Activated naive CD8-positive, alpha-beta T cell treated with anti-CD3 and anti-CD28 coated beads, Interleukin-2, amount 10 ng/mL, durations not matched to agents 7 days and 5 days (primary cell): ENCODE results near the gene ANKRD13C. TPM values are rescaled to one million over a fixed set of nuclear protein-coding genes. Genes with fewer than 3 reads are reported as not detected.

Source experiments
- ATAC-seq: fragments of 150-1000 bp; cut with Tn5 transposase; one replicate; pipeline ENCODE4 v1.10.0; 2021; ENCODE audit warnings: low read depth, moderate library complexity
- POLR2A ChIA-PET: fragments of 350-600 bp; sonication (Branson Sonifier 250); formaldehyde crosslinking; loops from one replicate; lab custom pipeline; 2021; ENCODE audit warnings: antibody characterized with exemption; lab: Charles Lee
- DNase-seq: peaks from one replicate; pipeline ENCODE4 v3.0.0; 2021
- H3K27ac Mint-ChIP-seq: one replicate; pipeline ENCODE4 v1.8.0; 2022; ENCODE audit warnings: mild to moderate bottlenecking, mixed read lengths
- H3K27me3 Mint-ChIP-seq: one replicate; pipeline ENCODE4 v1.8.0; 2022; ENCODE audit warnings: mild to moderate bottlenecking, moderate library complexity, mixed read lengths
- H3K36me3 Mint-ChIP-seq: one replicate; pipeline ENCODE4 v1.8.0; 2021; ENCODE audit warnings: mild to moderate bottlenecking, mixed read lengths
- H3K4me1 Mint-ChIP-seq: one replicate; pipeline ENCODE4 v1.8.0; 2021; ENCODE audit warnings: mixed read lengths
- H3K4me3 Mint-ChIP-seq: one replicate; pipeline ENCODE4 v1.8.0; 2022; ENCODE audit warnings: mild to moderate bottlenecking, moderate library complexity, mixed read lengths
- H3K9me3 Mint-ChIP-seq: one replicate; pipeline ENCODE4 v1.8.0; 2021; ENCODE audit warnings: mixed read lengths
- total RNA-seq, 2 experiments: library from RNA; stranded (reverse); gene quantifications; one replicate each; pipeline ENCODE4 v1.2.3, GENCODE V29; 2021

ANKRD13C gene
- total RNA-seq = 10 to 100 TPM; 25.9 to 28.1 TPM

GRCh38 chr1:70354332-70355110 is at the start of gene ANKRD13C:
Gene ANKRD13C (minus strand): TSS chr1:70354722. CDS start chr1:70354408, 314 bp downstream.
- no peaks in the 10 kb centered on the region for H3K27me3 Mint-ChIP-seq
- peak; percentile 90 for DNase-seq
- H3K36me3 Mint-ChIP-seq = peaks cover 15% of the 10 kb centered on the region
- POLR2A ChIA-PET = interaction anchor here (0.6 to 3.3 kb wide), 8 partner anchors 9 to 148 kb away, joined by 3 to 64 read pairs (median 4); partner anchors contain the start of genes CTH, LRRC40 and SRSF11
- H3K4me3 Mint-ChIP-seq = peak within 1 kb of the TSS; percentile 93
- H3K4me1 Mint-ChIP-seq = peaks cover 30% of the 10 kb centered on the region
- ATAC-seq = peak; percentile 90
- peak within 1 kb of the TSS; percentile 97 for H3K27ac Mint-ChIP-seq
- H3K9me3 Mint-ChIP-seq = no peaks in the 10 kb centered on the region

GRCh38 chr1:70403759-70404158 is 49.2 kb upstream of the ANKRD13C start:
- peaks cover 19% of the 10 kb centered on the region for H3K27me3 Mint-ChIP-seq
- H3K4me3 Mint-ChIP-seq = no peak overlapping the region
- DNase-seq (no peak), ATAC-seq (no peak)
- peaks cover 3% of the 10 kb centered on the region for H3K4me1 Mint-ChIP-seq
- no peaks in the 10 kb centered on the region for H3K36me3 Mint-ChIP-seq
- no peaks in the 10 kb centered on the region for H3K9me3 Mint-ChIP-seq
- no peak overlapping the region for H3K27ac Mint-ChIP-seq
- POLR2A ChIA-PET = no interaction called here

- ATAC-seq (no peak), DNase-seq (no peak)
- no peaks in the 10 kb centered on the region for H3K9me3 Mint-ChIP-seq
- H3K4me1 Mint-ChIP-seq = peaks cover 3% of the 10 kb centered on the region
- H3K27me3 Mint-ChIP-seq = peaks cover 17% of the 10 kb centered on the region
- no peak overlapping the region for H3K27ac Mint-ChIP-seq
- POLR2A ChIA-PET = no interaction called here
- no peak overlapping the region for H3K4me3 Mint-ChIP-seq
- H3K36me3 Mint-ChIP-seq = no peaks in the 10 kb centered on the region
Observed at GRCh38 chr1:70401974-70402373, 47.5 kb upstream of the ANKRD13C start.

- Mint-ChIP-seq H3K9me3 (no peaks in the 10 kb centered on the region), H3K4me3 (no peak overlapping the region), H3K4me1 (peaks cover 3% of the 10 kb centered on the region), H3K36me3 (no peaks in the 10 kb centered on the region), H3K27me3 (peaks cover 9% of the 10 kb centered on the region), H3K27ac (no peak overlapping the region)
- POLR2A ChIA-PET = no interaction called here
- DNase-seq (no peak), ATAC-seq (no peak)
Observed at GRCh38 chr1:70400335-70400734, 45.8 kb upstream of the ANKRD13C start.

- Mint-ChIP-seq H3K9me3 (no peaks in the 10 kb centered on the region), H3K4me3 (no peak overlapping the region), H3K4me1 (no peaks in the 10 kb centered on the region), H3K36me3 (no peaks in the 10 kb centered on the region), H3K27me3 (peaks cover 6% of the 10 kb centered on the region), H3K27ac (no peak overlapping the region)
- DNase-seq (no peak), ATAC-seq (no peak)
- POLR2A ChIA-PET = no interaction called here
Observed at GRCh38 chr1:70397013-70397412, 42.5 kb upstream of the ANKRD13C start.

GRCh38 chr1:70396607-70397006 is 42.1 kb upstream of the ANKRD13C start:
- Mint-ChIP-seq H3K9me3 (no peaks in the 10 kb centered on the region), H3K27ac (no peak overlapping the region), H3K4me1 (no peaks in the 10 kb centered on the region), H3K27me3 (peaks cover 6% of the 10 kb centered on the region), H3K4me3 (no peak overlapping the region), H3K36me3 (no peaks in the 10 kb centered on the region)
- ATAC-seq = no peak
- DNase-seq = no peak
- POLR2A ChIA-PET = no interaction called here

GRCh38 chr1:70392626-70393025 is 38.1 kb upstream of the ANKRD13C start:
- Mint-ChIP-seq H3K27me3 (peaks cover 13% of the 10 kb centered on the region), H3K9me3 (no peaks in the 10 kb centered on the region), H3K27ac (no peak overlapping the region), H3K36me3 (no peaks in the 10 kb centered on the region), H3K4me1 (no peaks in the 10 kb centered on the region), H3K4me3 (no peak overlapping the region)
- POLR2A ChIA-PET = no interaction called here
- DNase-seq (no peak), ATAC-seq (no peak)

- H3K4me3 Mint-ChIP-seq = no peak overlapping the region
- H3K36me3 Mint-ChIP-seq = no peaks in the 10 kb centered on the region
- DNase-seq (no peak), ATAC-seq (no peak)
- H3K9me3 Mint-ChIP-seq = no peaks in the 10 kb centered on the region
- H3K27me3 Mint-ChIP-seq = peaks cover 14% of the 10 kb centered on the region
- H3K27ac Mint-ChIP-seq = no peak overlapping the region
- POLR2A ChIA-PET = no interaction called here
- no peaks in the 10 kb centered on the region for H3K4me1 Mint-ChIP-seq
Observed at GRCh38 chr1:70387507-70387906, 33.0 kb upstream of the ANKRD13C start.

GRCh38 chr1:70386121-70386520 is 31.6 kb upstream of the ANKRD13C start:
- POLR2A ChIA-PET = no interaction called here
- no peaks in the 10 kb centered on the region for H3K36me3 Mint-ChIP-seq

GRCh38 chr1:70385477-70385876 is 31.0 kb upstream of the ANKRD13C start:
- POLR2A ChIA-PET = no interaction called here
- no peak for ATAC-seq
- no peaks in the 10 kb centered on the region for H3K4me1 Mint-ChIP-seq

More at GRCh38 chr1:70386121-70386520, 31.6 kb upstream of the ANKRD13C start:
- Mint-ChIP-seq H3K27ac (no peak overlapping the region), H3K4me1 (no peaks in the 10 kb centered on the region), H3K4me3 (no peak overlapping the region), H3K27me3 (peaks cover 18% of the 10 kb centered on the region), H3K9me3 (no peaks in the 10 kb centered on the region)
- ATAC-seq (no peak), DNase-seq (no peak)

GRCh38 chr1:70384542-70384941 is 30.0 kb upstream of the ANKRD13C start:
- Mint-ChIP-seq H3K4me1 (no peaks in the 10 kb centered on the region), H3K36me3 (no peaks in the 10 kb centered on the region), H3K9me3 (no peaks in the 10 kb centered on the region), H3K27me3 (peaks cover 12% of the 10 kb centered on the region), H3K27ac (no peak overlapping the region), H3K4me3 (no peak overlapping the region)
- POLR2A ChIA-PET = no interaction called here
- ATAC-seq (no peak), DNase-seq (no peak)

More at GRCh38 chr1:70385477-70385876, 31.0 kb upstream of the ANKRD13C start:
- H3K9me3 Mint-ChIP-seq = no peaks in the 10 kb centered on the region
- H3K27me3 Mint-ChIP-seq = peaks cover 17% of the 10 kb centered on the region
- no peak overlapping the region for H3K4me3 Mint-ChIP-seq
- H3K27ac Mint-ChIP-seq = no peak overlapping the region
- no peak for DNase-seq
- no peaks in the 10 kb centered on the region for H3K36me3 Mint-ChIP-seq

- H3K4me3 Mint-ChIP-seq = no peak overlapping the region
- no peaks in the 10 kb centered on the region for H3K9me3 Mint-ChIP-seq
- POLR2A ChIA-PET = no interaction called here
Observed at GRCh38 chr1:70383483-70383882, 29.0 kb upstream of the ANKRD13C start.

GRCh38 chr1:70382682-70383081 is 28.2 kb upstream of the ANKRD13C start:
- H3K9me3 Mint-ChIP-seq = no peaks in the 10 kb centered on the region
- H3K4me1 Mint-ChIP-seq = no peaks in the 10 kb centered on the region
- POLR2A ChIA-PET = no interaction called here
- H3K4me3 Mint-ChIP-seq = no peak overlapping the region
- peaks cover 5% of the 10 kb centered on the region for H3K27me3 Mint-ChIP-seq
- DNase-seq (no peak), ATAC-seq (no peak)
- no peaks in the 10 kb centered on the region for H3K36me3 Mint-ChIP-seq
- no peak overlapping the region for H3K27ac Mint-ChIP-seq

More at GRCh38 chr1:70383483-70383882, 29.0 kb upstream of the ANKRD13C start:
- peaks cover 5% of the 10 kb centered on the region for H3K27me3 Mint-ChIP-seq
- H3K27ac Mint-ChIP-seq = no peak overlapping the region
- no peak for DNase-seq
- H3K4me1 Mint-ChIP-seq = no peaks in the 10 kb centered on the region
- ATAC-seq = no peak
- H3K36me3 Mint-ChIP-seq = no peaks in the 10 kb centered on the region

- H3K4me3 Mint-ChIP-seq = no peak overlapping the region
- H3K9me3 Mint-ChIP-seq = no peaks in the 10 kb centered on the region
- H3K27ac Mint-ChIP-seq = no peak overlapping the region
- POLR2A ChIA-PET = interaction anchor here (0.7 kb wide), 1 partner anchor 16 kb away, joined by 5 read pairs; no protein-coding TSS in a partner anchor
- DNase-seq = no peak
- H3K27me3 Mint-ChIP-seq = no peaks in the 10 kb centered on the region
- H3K4me1 Mint-ChIP-seq = no peaks in the 10 kb centered on the region
- H3K36me3 Mint-ChIP-seq = no peaks in the 10 kb centered on the region
- ATAC-seq = no peak
Observed at GRCh38 chr1:70376196-70376595, 21.7 kb upstream of the ANKRD13C start.
